K562 (cell line): Measurements from ENCODE around the gene ZNF24. TPM values are rescaled to one million over a fixed set of nuclear protein-coding genes. Genes with fewer than 3 reads are reported as not detected.

ENCODE experiments used
- CCAR2 ChIP-seq: fragments of 200-400 bp; formaldehyde crosslinking; IDR thresholded peaks from 2 replicates; pipeline ENCODE4 v1.6.1; 2017; ENCODE audit warnings: mild to moderate bottlenecking, low read depth, low read length
- PCBP2 ChIP-seq: fragments of 200-400 bp; formaldehyde crosslinking; IDR thresholded peaks from 2 replicates; pipeline ENCODE4 v1.6.1; 2018; ENCODE audit warnings: low read length, low read depth, mild to moderate bottlenecking, moderate library complexity; ENCODE audit not compliant: poor library complexity, severe bottlenecking
- TARDBP ChIP-seq: fragments of 450-650 bp; IDR thresholded peaks from 2 replicates; pipeline ENCODE4 v1.6.1; 2016
- TCFL5 ChIP-seq: fragments of 250-450 bp; sonication (Bioruptor Pico); conservative IDR thresholded peaks from 2 replicates; pipeline ENCODE4 v1.6.1; 2021; ENCODE audit warnings: mild to moderate bottlenecking, moderate library complexity, matching md5 sums
- ZNF263 ChIP-seq: sonication (generic); formaldehyde crosslinking; IDR thresholded peaks from 2 replicates; pipeline ENCODE4 v1.8.0; 2022; ENCODE audit warnings: mild to moderate bottlenecking, missing genetic modification reagents, borderline replicate concordance
- ZNF444 ChIP-seq: fragments of 250-450 bp; sonication (Bioruptor Pico); IDR thresholded peaks from 2 replicates; pipeline ENCODE4 v1.4.0; 2020; ENCODE audit warnings: mild to moderate bottlenecking, moderate library complexity
- polyA plus RNA-seq, 8 experiments: library from polyadenylated mRNA; depleted of rRNA in 4 of 8; stranded (reverse) in 5 of 8; unstranded in 3 of 8; fragments of >200 nt; fragmentation: Nextera tagmentation in 2 of 8; fragmentation: Illumina TruSeq in 1 of 8; extraction: Ambion mirVana in 2 of 8; extraction: Trizol in 1 of 8; gene quantifications; 2 replicates each; pipeline versions ENCODE4 v1.2.1 to v1.2.3, GENCODE V29; 2011 to 2014; ENCODE audit warnings: inconsistent platforms in 1 of 8, missing spikeins in 1 of 8
- total RNA-seq, 7 experiments: library from RNA; depleted of rRNA in 6 of 7; stranded (reverse); fragments of >200 nt in 6 of 7; fragmentation: Illumina TruSeq in 2 of 7; extraction: Trizol in 2 of 7; gene quantifications; 2 replicates each; pipeline versions ENCODE4 v1.2.1 to v1.2.3, GENCODE V29; 2011 to 2021; ENCODE audit warnings: low replicate concordance in 1 of 7
- TF ChIP-seq, protein P1 (sequence below): fragments of 250-450 bp; sonication (Bioruptor Pico); IDR thresholded peaks from 2 replicates; pipeline ENCODE4 v1.4.0; 2020
- TF ChIP-seq, protein P2 (sequence below): fragments of 450-650 bp; IDR thresholded peaks from 2 replicates; pipeline ENCODE4 v1.6.1; 2018; ENCODE audit not compliant: partially characterized antibody
- TF ChIP-seq, protein P3 (sequence below): sonication (generic); formaldehyde crosslinking; IDR thresholded peaks from 2 replicates; pipeline ENCODE4 v1.8.0; 2022; ENCODE audit warnings: missing genetic modification reagents, mild to moderate bottlenecking, borderline replicate concordance
- TF ChIP-seq, protein P4 (sequence below), 2 experiments: fragments of 450-650 bp in 1 of 2; sonication (generic) in 1 of 2; formaldehyde crosslinking in 1 of 2; IDR thresholded peaks; 2 replicates each; pipeline versions ENCODE4 v1.7.1 to v1.9.0; 2016 to 2022; ENCODE audit warnings: inconsistent platforms in 1 of 2, mild to moderate bottlenecking in 1 of 2, missing genetic modification reagents in 1 of 2

The ZNF24 gene
- total and polyA plus RNA-seq, 9 of the 15 experiments (the other 6 are each of a cell fraction or from before 2014, with no cell fraction given) = 35.7 to 72.8 (median 54.1) TPM

DNA sequence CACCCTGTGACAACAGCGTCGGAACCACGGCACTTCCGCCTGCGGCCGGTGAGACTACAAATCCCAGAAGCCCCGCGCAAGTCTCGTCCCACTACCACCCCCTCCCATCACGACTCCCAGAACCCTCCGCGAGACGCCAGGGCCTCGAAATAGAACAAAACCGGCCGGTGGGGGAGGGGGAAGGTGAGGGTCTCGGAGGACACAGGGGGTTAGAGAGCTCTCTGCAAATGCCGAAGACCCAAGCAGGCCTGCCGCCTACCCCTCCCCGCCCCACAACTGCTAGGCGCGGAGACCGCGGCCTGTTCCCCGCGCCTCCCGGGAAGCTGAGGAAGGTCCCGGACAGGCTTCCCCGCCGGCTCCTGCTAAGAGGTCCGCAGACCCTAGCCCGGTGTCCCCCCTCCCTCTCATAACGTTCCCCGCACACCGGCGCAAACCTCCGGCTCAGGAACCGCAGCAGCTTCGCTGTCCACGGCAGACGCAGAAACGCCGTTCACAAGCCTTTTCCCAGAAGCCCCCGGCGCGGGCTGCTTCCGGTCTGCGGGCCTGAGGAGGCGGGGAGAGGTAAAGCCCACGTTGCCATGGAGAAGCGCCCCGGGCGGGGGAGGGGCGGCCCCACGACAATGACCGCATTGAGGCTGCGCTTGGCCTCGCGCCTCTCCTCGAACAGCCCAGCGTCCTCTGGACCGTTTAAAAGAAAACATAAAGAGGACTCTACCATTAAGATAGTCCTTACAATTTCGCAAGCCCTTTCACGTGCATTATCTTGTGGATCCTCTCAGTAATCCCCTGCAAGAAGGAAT, at the start of gene ZNF24 (continued):
- TF ChIP-seq, protein P1, sequence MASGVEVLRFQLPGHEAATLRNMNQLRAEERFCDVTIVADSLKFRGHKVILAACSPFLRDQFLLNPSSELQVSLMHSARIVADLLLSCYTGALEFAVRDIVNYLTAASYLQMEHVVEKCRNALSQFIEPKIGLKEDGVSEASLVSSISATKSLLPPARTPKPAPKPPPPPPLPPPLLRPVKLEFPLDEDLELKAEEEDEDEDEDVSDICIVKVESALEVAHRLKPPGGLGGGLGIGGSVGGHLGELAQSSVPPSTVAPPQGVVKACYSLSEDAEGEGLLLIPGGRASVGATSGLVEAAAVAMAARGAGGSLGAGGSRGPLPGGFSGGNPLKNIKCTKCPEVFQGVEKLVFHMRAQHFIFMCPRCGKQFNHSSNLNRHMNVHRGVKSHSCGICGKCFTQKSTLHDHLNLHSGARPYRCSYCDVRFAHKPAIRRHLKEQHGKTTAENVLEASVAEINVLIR (CRISPR knock-in tag) = 0 out of 2 replicates have a peak, but pooled peaks have one; percentile 22
- 0 out of 2 replicates have a peak, but pooled peaks have one; percentile 50 for TF ChIP-seq ZNF444 (CRISPR knock-in tag)
- TF ChIP-seq PCBP2 = no peak
- TF ChIP-seq, protein P2, sequence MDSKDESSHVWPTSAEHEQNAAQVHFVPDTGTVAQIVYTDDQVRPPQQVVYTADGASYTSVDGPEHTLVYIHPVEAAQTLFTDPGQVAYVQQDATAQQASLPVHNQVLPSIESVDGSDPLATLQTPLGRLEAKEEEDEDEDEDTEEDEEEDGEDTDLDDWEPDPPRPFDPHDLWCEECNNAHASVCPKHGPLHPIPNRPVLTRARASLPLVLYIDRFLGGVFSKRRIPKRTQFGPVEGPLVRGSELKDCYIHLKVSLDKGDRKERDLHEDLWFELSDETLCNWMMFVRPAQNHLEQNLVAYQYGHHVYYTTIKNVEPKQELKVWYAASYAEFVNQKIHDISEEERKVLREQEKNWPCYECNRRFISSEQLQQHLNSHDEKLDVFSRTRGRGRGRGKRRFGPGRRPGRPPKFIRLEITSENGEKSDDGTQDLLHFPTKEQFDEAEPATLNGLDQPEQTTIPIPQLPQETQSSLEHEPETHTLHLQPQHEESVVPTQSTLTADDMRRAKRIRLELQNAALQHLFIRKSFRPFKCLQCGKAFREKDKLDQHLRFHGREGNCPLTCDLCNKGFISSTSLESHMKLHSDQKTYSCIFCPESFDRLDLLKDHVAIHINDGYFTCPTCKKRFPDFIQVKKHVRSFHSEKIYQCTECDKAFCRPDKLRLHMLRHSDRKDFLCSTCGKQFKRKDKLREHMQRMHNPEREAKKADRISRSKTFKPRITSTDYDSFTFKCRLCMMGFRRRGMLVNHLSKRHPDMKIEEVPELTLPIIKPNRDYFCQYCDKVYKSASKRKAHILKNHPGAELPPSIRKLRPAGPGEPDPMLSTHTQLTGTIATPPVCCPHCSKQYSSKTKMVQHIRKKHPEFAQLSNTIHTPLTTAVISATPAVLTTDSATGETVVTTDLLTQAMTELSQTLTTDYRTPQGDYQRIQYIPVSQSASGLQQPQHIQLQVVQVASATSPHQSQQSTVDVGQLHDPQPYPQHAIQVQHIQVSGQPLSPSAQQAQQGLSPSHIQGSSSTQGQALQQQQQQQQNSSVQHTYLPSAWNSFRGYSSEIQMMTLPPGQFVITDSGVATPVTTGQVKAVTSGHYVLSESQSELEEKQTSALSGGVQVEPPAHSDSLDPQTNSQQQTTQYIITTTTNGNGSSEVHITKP = peak; percentile 92
- no peak for TF ChIP-seq TARDBP
- TF ChIP-seq TCFL5 (CRISPR knock-in tag) = no peak
- TF ChIP-seq CCAR2 = no peak
- peak; percentile 41; the same call in 1 of the 2 replicates for TF ChIP-seq ZNF263
- TF ChIP-seq, protein P3, sequence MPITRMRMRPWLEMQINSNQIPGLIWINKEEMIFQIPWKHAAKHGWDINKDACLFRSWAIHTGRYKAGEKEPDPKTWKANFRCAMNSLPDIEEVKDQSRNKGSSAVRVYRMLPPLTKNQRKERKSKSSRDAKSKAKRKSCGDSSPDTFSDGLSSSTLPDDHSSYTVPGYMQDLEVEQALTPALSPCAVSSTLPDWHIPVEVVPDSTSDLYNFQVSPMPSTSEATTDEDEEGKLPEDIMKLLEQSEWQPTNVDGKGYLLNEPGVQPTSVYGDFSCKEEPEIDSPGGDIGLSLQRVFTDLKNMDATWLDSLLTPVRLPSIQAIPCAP (CRISPR knock-in tag) = no peak
- TF ChIP-seq, protein P4, sequence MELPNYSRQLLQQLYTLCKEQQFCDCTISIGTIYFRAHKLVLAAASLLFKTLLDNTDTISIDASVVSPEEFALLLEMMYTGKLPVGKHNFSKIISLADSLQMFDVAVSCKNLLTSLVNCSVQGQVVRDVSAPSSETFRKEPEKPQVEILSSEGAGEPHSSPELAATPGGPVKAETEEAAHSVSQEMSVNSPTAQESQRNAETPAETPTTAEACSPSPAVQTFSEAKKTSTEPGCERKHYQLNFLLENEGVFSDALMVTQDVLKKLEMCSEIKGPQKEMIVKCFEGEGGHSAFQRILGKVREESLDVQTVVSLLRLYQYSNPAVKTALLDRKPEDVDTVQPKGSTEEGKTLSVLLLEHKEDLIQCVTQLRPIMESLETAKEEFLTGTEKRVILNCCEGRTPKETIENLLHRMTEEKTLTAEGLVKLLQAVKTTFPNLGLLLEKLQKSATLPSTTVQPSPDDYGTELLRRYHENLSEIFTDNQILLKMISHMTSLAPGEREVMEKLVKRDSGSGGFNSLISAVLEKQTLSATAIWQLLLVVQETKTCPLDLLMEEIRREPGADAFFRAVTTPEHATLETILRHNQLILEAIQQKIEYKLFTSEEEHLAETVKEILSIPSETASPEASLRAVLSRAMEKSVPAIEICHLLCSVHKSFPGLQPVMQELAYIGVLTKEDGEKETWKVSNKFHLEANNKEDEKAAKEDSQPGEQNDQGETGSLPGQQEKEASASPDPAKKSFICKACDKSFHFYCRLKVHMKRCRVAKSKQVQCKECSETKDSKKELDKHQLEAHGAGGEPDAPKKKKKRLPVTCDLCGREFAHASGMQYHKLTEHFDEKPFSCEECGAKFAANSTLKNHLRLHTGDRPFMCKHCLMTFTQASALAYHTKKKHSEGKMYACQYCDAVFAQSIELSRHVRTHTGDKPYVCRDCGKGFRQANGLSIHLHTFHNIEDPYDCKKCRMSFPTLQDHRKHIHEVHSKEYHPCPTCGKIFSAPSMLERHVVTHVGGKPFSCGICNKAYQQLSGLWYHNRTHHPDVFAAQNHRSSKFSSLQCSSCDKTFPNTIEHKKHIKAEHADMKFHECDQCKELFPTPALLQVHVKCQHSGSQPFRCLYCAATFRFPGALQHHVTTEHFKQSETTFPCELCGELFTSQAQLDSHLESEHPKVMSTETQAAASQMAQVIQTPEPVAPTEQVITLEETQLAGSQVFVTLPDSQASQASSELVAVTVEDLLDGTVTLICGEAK (IDR thresholded peaks at IDR 0.05) = peak; percentile 76
- TF ChIP-seq, protein P4 (CRISPR knock-in tag; IDR thresholded peaks at IDR 0.05) = no peak
